AG10803 (cell line): ENCODE measurements around the gene NAA38.
A peak's percentile ranks its signal among the peaks of the same experiment; 100 is the strongest.

ENCODE experiments used
- DNase-seq: peaks from one replicate; pipeline ENCODE4 v3.0.0; 2010; ENCODE audit warnings: low read depth
- H3K4me3 ChIP-seq: 2 replicates; pipeline ENCODE4 v1.5.1; 2011; ENCODE audit warnings: mild to moderate bottlenecking, low read length, control low read depth
- TF ChIP-seq, protein P1 (sequence below): conservative IDR thresholded peaks from 2 replicates; pipeline ENCODE4 v1.5.1; 2011; ENCODE audit warnings: mild to moderate bottlenecking, low read length, control low read depth, inconsistent platforms

The NAA38 gene

GRCh38 chr17:7841915-7842379, 15.4 kb downstream of the NAA38 start:
- TF ChIP-seq, protein P1, sequence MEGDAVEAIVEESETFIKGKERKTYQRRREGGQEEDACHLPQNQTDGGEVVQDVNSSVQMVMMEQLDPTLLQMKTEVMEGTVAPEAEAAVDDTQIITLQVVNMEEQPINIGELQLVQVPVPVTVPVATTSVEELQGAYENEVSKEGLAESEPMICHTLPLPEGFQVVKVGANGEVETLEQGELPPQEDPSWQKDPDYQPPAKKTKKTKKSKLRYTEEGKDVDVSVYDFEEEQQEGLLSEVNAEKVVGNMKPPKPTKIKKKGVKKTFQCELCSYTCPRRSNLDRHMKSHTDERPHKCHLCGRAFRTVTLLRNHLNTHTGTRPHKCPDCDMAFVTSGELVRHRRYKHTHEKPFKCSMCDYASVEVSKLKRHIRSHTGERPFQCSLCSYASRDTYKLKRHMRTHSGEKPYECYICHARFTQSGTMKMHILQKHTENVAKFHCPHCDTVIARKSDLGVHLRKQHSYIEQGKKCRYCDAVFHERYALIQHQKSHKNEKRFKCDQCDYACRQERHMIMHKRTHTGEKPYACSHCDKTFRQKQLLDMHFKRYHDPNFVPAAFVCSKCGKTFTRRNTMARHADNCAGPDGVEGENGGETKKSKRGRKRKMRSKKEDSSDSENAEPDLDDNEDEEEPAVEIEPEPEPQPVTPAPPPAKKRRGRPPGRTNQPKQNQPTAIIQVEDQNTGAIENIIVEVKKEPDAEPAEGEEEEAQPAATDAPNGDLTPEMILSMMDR, result no peak
- H3K4me3 ChIP-seq, result peak overlapping the region; percentile 81
- DNase-seq, result peak; percentile 72

GRCh38 chr17:7841396-7841914, 15.9 kb downstream of the NAA38 start:
- peak overlapping the region; percentile 81 for H3K4me3 ChIP-seq
- DNase-seq, result peak; percentile 88
- TF ChIP-seq, protein P1, result no peak; the same call in 1 of the 2 replicates

GRCh38 chr17:7840875-7841274, 16.5 kb downstream of the NAA38 start:
- DNase-seq, result no peak
- peak overlapping the region; percentile 81; the same call in 1 of the 2 replicates for H3K4me3 ChIP-seq
- TF ChIP-seq, protein P1, result no peak

GRCh38 chr17:7840441-7840840, 16.9 kb downstream of the NAA38 start:
- no peak for DNase-seq
- no peak overlapping the region for H3K4me3 ChIP-seq
- TF ChIP-seq, protein P1, result no peak

- TF ChIP-seq, protein P1, result no peak
- H3K4me3 ChIP-seq, result no peak overlapping the region
- DNase-seq, result peak; percentile 54
These were observed 17.5 kb downstream of the NAA38 start for GRCh38 chr17:7839876-7840261.

- TF ChIP-seq, protein P1, result no peak
- H3K4me3 ChIP-seq, result peak overlapping the region; percentile 90
- DNase-seq, result no peak
These were observed 18.0 kb downstream of the NAA38 start for GRCh38 chr17:7839190-7839875.
